Stimulated activated CD4-positive, alpha-beta T cell treated with anti-CD3 and anti-CD28 coated beads, Interleukin-4, amount 100 ng/mL, for 48 hours (primary cell): ENCODE data around the gene RXRB.
A peak's percentile ranks its signal among the peaks of the same experiment; 100 is the strongest.
"Not testable (repeated sequence)": the region's sequence is repeated elsewhere in the genome, so short reads cannot be mapped to it uniquely, and the experiment has no call there.

Experiments used
- DNase-seq, 2 donors: peaks; one replicate each; pipeline ENCODE4 v3.0.0-alpha.2; 2020; ENCODE audit warnings: low read depth in 2 of 2

Gene RXRB

DNA sequence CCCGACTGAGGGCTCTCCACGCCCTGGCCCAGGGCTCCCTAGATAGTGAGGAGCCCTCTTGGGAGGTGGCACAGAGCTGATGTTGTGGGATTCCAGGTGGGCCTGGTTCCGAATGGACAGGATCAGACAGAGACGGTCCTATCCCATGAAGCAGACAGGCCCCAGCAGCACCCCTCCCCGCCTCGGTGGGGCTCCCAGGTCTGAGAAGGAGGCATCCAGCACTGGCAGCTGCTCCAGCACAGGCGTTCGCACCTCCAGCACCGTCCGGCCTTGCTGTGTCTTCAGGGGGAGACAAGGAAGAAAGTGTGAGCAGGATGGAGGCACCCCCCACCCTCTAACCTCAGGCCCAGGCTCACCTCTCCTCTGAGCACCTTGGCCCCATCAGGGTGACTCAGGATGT lies 36.9 kb downstream of the RXRB start:
- DNase-seq, result no peak

DNA sequence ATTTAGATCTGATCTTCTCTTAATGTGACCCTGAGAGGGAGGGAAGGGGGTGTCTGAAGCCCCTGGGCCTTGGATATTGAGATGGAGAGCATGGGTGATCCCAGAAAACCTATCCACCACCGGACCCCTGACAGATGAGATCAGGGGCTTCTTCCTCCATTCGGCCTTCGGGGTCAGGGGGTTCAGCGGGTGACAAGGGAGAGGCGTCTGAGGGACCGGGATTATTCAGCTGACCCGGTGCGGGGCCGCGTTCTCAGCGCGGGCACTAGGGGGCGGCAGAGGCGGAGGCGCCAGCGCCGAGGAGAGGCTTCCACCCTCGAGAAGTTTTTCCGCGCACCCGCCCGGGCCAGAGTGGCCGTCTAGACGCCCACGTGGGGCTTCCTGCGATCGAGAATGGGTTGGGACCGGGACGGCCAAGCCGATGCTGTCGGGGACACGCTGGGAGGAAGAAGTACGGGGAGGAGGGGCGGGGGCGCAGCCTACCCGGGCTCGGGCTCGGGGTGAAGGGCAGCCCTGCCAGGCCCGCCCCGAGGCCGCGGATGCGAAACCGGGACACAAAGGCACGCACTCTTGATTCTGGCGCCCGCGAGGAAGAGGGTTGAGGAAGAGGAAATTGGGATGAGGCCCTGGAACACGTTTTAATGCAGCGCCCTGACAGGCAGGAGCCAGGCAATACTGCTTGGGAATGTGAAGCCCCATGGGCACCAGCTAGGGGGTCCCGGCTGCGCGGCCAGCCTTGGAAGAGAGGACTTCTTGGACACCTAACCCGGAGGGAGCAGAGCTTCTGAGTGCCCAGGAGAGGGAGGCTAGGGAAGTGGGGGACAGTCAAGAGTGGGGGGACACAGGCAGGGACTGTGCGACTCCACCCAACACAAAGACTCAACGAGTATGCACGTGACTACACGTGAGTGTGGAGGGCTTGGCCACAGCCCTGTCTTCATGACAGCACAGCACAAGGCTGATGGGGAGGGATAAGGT lies 38.8 kb downstream of the RXRB start:
- peak; percentile 78 to 81 for DNase-seq

DNA sequence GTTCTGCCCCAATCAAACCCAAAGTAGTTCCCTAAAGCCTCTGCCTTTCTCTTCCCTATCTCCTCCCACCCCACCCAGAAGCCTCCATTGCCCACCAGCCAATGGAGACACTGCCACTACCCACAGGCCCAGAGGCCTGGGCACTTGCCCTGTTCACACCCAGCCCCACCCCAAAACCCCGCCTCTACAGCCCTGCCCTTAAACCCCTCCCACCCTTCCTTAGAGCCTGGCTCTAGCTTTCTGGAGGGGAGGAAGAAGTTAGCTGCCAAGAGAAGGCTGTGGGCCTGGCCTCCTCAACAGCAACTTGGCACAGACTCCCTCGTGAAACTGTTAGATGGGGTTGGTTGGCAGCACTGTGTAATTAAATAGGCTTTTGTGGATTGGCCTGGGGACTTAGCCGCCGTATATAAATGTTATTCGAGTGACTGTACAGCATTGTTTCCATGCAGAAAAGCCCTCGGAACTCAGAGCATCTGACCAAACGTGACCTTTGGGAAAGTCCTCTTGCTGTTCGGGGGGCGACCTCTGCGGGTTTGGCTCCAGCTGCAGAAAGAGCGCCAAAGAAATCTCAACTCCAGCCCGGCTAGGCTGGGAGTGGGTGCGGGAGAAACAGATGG lies 39.6 kb downstream of the RXRB start:
- no peak for DNase-seq

DNA sequence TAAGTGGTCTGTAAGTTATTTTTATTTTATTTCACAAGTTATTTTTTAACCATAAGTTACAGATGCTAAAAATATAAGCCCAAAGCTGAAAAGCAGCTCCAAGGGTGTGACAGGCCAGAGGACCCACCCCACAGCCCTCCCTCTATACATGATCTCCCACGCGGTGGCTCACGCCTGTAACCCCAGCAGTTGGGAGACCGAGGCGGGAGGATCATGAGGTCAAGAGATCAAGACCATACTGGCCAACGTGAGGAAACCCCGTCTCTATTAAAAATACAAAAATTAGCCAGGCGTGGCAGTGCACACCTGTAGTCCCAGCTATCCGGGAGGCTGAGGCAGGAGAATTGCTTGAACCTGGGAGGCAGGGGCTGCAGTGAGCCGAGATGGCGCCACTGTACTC lies 40.4 kb downstream of the RXRB start:
- no peak for DNase-seq

DNA sequence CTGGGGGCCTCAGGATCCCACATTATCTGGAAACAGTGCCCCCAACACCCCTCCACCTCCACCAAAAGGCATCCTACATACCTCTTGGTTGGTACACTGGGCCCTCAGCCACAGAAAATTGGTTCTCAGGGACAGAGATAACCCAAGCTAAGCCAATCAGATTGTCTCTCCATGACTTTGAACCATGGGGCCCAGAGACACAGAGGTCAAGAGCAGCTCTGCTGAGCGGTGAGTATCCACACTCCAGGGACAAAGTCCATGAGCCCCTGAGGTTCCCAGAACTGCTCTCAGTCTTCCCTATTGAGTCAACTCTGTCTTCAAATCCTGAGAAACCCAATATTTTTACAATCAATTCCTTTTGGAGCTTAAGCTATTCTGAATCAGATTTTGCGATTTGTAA lies 43.5 kb downstream of the RXRB start:
- DNase-seq, result no peak

DNA sequence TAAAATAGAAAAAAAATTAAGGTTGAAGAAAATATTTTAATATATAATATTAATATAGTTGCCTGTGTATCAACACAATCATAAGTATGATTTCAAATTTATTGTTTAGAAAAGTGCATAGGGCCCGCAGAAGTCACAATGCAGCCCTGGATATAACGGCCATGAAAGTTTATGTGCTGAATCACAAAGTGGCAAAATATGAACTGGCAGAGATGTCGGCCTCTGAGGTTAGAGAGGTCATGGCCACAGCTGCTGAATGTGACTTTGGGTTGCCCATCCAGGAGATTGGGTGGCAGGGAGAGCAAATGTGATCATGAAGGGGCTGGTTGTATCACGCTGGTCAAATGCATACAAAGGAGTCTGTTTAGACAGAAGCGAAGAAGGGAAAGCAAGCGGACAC lies 43.9 kb downstream of the RXRB start:
- no peak for DNase-seq

DNA sequence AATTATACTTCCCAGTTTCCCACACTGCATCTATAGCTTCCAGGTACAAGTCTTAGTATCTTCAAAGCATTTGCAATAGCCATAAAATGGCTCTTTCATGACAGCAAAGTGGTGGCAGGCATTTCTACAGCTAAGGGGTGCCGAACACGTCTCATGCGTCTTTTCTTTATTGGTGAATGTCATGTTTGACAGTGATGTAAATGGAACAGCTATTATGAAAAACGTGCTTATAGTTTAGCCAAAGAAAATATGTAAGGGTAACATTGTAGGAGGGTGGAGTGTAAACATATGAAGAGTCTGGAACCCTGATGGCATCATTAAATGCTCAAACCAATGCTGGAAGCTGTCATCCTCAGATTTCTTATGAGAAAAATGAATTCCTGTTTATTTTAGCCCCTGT lies 46.1 kb downstream of the RXRB start:
- no peak for DNase-seq

DNA sequence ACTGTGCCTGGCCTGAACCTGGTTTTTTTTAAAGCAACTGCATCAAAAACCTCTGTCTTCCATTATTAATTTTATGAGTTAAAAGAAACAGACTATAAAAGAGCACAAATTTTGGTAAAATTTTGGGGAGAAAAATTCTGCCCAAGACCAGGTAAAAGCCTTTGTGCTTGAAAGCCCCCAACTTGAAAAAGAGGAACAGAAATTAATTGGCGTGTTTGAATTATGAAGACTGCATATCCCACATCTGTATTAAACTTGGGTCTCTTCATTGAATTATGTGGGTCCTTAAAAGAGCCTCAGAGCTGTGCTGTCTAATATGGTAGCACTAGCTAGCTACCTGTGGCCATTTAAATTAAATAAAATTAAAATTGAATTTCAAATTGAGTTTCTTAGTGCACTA lies 49.4 kb downstream of the RXRB start:
- DNase-seq, result no peak

DNA sequence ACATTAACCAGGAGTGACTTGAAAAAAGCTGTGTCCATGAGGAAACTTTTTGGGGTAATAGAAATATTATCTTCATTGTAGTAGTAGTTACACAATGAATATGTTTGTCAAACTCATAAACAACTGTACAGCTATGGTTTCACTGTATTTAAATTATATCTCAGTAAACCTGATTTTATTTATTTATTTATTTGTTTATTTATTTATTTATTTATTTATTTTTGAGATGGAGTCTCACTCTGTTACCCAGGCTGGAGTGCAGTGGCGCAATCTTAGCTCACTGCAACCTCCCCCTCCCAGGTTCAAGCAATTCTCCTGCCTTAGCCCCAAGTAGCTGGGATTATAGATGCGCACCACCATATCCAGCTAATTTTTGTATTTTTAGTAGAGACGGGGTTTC lies 49.9 kb downstream of the RXRB start:
- not testable (repeated sequence) for DNase-seq

DNA sequence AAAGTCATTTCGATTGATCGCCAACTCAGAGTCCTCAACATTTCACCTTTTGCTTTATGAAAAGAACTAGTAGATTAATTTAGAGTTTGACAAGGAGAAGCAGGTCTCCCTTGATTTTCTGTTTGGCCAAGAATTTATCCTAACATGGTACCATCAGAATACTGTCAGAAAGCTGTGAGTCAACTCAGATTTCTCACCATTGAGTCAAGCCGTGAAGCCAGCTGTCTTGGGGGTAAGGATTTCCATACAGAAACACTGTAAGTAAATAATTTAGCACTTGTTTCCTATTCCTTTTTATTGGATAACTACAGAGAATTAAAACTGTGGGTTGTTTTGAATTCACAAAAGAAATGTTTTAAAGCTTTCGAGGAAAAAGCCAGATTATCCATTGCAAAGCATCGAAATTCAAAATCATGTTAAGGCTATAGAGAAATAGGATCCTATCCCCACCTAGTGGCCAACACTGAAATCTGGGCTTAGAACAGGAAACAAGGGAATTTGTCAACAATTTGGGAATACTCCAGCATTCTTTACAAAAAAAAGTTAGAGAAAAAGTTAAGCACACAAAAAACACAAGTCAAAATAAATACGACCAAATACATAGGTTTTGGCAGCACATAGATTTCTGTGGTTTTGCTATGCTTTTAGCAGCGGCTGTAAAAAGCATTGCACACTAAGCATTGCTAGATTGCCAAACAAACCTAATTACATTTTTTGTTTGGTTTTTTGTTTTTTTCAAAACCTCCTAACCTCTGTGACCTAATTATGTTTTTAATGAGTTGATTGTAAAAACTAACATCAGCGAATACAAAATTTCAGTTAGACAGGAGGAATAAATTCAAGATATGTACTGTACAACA lies 52.4 kb downstream of the RXRB start:
- no peak for DNase-seq

DNA sequence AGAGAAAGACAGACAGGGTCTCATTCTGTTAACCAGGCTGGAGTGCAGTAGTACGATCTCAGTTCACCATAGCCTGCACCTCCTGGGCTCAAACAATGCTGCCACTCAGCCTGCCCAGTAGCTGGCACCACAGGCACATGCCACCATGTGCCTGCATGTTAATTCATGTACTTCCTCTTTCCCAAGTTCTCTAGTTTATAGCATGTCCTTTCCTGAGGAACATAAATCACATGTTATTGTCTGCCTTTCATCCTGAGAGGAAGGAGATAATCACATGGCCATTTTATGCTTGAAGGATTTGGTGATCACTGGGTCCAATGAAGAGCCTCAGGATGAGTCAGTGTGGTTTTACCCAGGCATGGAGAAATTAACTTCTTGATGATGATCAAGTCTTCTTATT lies 56.1 kb downstream of the RXRB start:
- no peak for DNase-seq
